ENCODE results near the gene TMEFF2. TPM values are rescaled to one million over a fixed set of nuclear protein-coding genes. Genes with fewer than 3 reads are reported as not detected.

The TMEFF2 gene
- total RNA-seq, 6 donors from 2014 or later = 0.69 TPM; not detected in 5

DNA sequence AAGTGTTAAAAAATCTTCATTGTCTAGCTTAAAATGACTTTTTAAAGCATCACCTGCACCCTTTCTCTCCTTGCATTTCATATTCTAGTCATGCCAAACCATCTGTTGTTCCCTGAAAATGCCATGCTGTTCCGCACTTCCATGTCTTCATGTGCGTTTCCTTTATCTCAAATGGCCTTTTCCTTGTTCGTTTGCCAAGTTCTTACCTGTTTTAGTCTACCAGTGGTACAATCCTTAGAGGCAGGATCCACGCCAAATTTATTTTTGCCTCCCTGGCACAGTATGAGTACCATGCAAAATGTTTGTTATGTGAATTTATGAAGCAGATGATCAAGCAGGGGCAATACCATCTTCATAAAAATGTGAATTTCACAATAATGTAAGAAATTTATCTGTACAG lies 37.0 kb downstream of the TMEFF2 start:
- TF ChIP-seq EP300 (IDR thresholded peaks at IDR 0.05) = no peak
- no peaks in the 10 kb centered on the region for H3K9me3 ChIP-seq
- ATAC-seq (ENCODE audit: low FRiP score in 2 of 2) (no peak), DNase-seq (no peak)
- H3K36me3 ChIP-seq = no peaks in the 10 kb centered on the region
- H3K27me3 ChIP-seq = no peaks in the 10 kb centered on the region
- peaks cover 6 to 15% (median 11%) of the 10 kb centered on the region in 4 donors for H3K4me1 ChIP-seq
- 81 to 89% methylated on average over 4 of the region's 4 CpGs for WGBS, 2 donors
- no peak overlapping the region for H3K4me3 ChIP-seq
- H3K27ac ChIP-seq = no peak overlapping the region

DNA sequence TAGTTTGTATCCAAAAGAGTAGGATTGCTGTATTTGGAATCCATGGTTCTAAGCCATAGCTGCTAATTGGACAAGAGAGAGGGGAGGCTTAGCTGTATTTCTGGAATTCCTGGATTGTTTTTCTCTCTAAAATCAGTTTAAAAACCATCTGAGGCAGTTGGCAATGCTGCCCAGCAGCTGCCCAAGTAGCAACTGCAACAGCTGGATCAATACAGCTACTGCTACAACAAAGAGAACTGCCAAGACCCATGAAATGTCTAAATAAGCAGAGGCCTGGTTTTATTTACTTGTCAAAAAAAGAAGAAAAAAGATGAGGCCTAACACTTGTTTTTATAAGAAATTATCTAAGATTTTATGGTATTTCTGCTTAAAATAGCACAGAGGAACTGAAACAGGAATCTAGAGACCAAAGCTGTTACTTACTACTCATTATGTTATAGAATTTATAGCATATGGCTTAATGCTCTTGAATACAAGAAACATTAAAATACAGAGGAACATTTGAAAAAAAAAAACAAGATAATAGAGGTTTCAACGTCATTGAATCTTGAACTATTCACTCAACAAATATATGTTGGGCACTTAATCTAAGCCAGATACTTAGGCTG lies 39.1 kb downstream of the TMEFF2 start:
- no peak for DNase-seq
- TF ChIP-seq EP300 (IDR thresholded peaks at IDR 0.05) = no peak
- no peak for TF ChIP-seq POLR2A (IDR thresholded peaks at IDR 0.05)
- no peak for TF ChIP-seq POLR2AphosphoS5 (IDR thresholded peaks at IDR 0.05)
- TF ChIP-seq, protein P1, sequence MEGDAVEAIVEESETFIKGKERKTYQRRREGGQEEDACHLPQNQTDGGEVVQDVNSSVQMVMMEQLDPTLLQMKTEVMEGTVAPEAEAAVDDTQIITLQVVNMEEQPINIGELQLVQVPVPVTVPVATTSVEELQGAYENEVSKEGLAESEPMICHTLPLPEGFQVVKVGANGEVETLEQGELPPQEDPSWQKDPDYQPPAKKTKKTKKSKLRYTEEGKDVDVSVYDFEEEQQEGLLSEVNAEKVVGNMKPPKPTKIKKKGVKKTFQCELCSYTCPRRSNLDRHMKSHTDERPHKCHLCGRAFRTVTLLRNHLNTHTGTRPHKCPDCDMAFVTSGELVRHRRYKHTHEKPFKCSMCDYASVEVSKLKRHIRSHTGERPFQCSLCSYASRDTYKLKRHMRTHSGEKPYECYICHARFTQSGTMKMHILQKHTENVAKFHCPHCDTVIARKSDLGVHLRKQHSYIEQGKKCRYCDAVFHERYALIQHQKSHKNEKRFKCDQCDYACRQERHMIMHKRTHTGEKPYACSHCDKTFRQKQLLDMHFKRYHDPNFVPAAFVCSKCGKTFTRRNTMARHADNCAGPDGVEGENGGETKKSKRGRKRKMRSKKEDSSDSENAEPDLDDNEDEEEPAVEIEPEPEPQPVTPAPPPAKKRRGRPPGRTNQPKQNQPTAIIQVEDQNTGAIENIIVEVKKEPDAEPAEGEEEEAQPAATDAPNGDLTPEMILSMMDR (IDR thresholded peaks at IDR 0.05) = no peak
- WGBS, 2 donors = 33 to 34% methylated on average over 1 of the region's 1 CpG
- no peaks in the 10 kb centered on the region for H3K36me3 ChIP-seq
- H3K27ac ChIP-seq = no peak overlapping the region
- no peak for ATAC-seq (ENCODE audit: low FRiP score in 2 of 2)
- no peaks in the 10 kb centered on the region for H3K27me3 ChIP-seq
- H3K4me1 ChIP-seq = peaks cover 0 to 7% (median 2%) of the 10 kb centered on the region in 4 donors
- H3K4me3 ChIP-seq = no peak overlapping the region
- H3K9me3 ChIP-seq = no peaks in the 10 kb centered on the region

DNA sequence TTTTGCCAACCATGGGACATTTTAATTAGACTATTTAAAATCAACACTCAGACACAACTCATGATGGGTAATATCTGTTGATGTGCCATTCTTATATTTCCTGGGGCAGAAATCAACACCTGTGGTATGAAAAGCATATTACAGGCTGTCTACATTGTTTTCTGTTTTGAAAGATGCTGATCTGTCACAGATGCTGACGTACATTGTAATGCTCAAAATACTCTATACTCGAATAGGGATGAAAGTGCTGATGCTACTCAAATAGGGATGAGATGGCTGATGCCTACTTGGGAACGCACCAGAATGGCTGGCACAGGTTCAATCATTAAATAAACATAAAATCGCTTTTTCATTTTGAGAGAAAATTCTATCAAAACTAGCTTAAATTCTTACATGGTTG lies 41.2 kb downstream of the TMEFF2 start:
- 87 to 94% methylated on average over 4 of the region's 4 CpGs for WGBS, 2 donors
- no peak overlapping the region for H3K27ac ChIP-seq
- TF ChIP-seq, protein P1 (IDR thresholded peaks at IDR 0.05) = no peak
- TF ChIP-seq POLR2A (IDR thresholded peaks at IDR 0.05) = no peak
- no peak for TF ChIP-seq EP300 (IDR thresholded peaks at IDR 0.05)
- no peak for TF ChIP-seq POLR2AphosphoS5 (IDR thresholded peaks at IDR 0.05)

DNA sequence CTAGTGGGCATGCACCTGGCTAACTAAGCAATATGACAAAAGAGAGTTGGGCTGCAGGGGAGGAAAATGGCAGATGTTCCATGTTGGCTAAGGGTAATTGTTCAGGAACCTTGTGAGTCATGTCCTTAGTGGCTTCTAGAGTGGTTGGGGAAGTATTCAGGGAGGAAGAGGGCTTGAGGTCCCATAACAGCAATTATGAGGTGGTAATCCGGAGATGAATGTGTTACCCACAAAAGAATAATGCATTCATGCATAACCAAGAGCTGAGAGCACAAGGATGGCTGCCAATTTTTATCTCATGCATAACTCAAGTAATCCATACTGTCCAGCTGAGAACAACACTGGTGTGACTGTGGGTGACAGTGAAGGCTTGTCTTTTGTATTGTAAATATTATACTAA lies 42.9 kb downstream of the TMEFF2 start:
- Histone ChIP-seq H3K4me1 (peaks cover 0 to 19% (median 11%) of the 10 kb centered on the region in 4 donors), H3K9me3 (no peaks in the 10 kb centered on the region), H3K4me3 (no peak overlapping the region), H3K27me3 (no peaks in the 10 kb centered on the region), H3K36me3 (no peaks in the 10 kb centered on the region), H3K27ac (no peak overlapping the region)
- ATAC-seq (ENCODE audit: low FRiP score in 2 of 2) (no peak), DNase-seq (no peak)
- 46 to 56% methylated on average over 1 of the region's 1 CpG for whole genome bisulfite sequencing, 2 donors
- TF ChIP-seq EP300 (IDR thresholded peaks at IDR 0.05) = no peak

More for the DNA sequence above, 41.2 kb downstream of the TMEFF2 start:
- Histone ChIP-seq H3K36me3 (no peaks in the 10 kb centered on the region), H3K4me3 (no peak overlapping the region), H3K27me3 (no peaks in the 10 kb centered on the region), H3K9me3 (no peaks in the 10 kb centered on the region), H3K4me1 (peaks cover 0 to 10% (median 5%) of the 10 kb centered on the region in 4 donors)
- ATAC-seq (ENCODE audit: low FRiP score in 2 of 2) (no peak), DNase-seq (no peak)

DNA sequence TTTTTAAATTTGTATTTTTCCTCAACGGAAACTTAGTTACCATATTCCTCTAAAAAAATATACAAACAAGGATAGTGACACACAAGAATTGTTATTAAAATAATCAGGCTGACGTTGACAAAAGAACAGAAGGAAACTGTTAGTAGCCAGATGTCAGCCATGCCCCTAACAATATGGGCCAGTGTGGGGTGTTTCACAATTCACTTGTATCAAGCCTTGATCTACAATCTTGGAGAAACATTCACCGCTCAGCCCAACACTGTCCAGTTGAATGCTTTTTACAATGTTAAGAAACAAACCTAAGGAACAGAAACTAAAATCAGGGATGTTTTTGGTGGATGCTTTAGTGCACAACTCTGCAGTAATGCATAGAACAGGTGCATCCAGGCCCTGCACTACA lies 44.6 kb downstream of the TMEFF2 start:
- 73 to 76% methylated on average over 3 of the region's 3 CpGs for WGBS, 2 donors
- H3K4me3 ChIP-seq = no peak overlapping the region
- no peaks in the 10 kb centered on the region for H3K9me3 ChIP-seq
- H3K36me3 ChIP-seq = no peaks in the 10 kb centered on the region
- ATAC-seq (ENCODE audit: low FRiP score in 2 of 2) (peak in 1 of 2 donors; percentile 49), DNase-seq (no peak)
- no peaks in the 10 kb centered on the region for H3K27me3 ChIP-seq
- peaks cover 0 to 24% (median 11%) of the 10 kb centered on the region in 4 donors for H3K4me1 ChIP-seq
- TF ChIP-seq POLR2A (IDR thresholded peaks at IDR 0.05) = no peak
- no peak for TF ChIP-seq EP300 (IDR thresholded peaks at IDR 0.05)
- TF ChIP-seq, protein P1 (IDR thresholded peaks at IDR 0.05) = no peak
- TF ChIP-seq POLR2AphosphoS5 (IDR thresholded peaks at IDR 0.05) = no peak
- no peak overlapping the region for H3K27ac ChIP-seq

Data from upper lobe of left lung (tissue), 6 donors.